IMR-90 (cell line): Measurements from ENCODE around the gene CDC14A. TPM values are rescaled to one million over a fixed set of nuclear protein-coding genes. Genes with fewer than 3 reads are reported as not detected.

Source experiments
- ATAC-seq: fragments of 200-7000 bp; cut with Tn5 transposase; 2 replicates; pipeline ENCODE4 v1.9.1; 2020; ENCODE audit warnings: low read depth, mild to moderate bottlenecking, moderate library complexity
- BruUV-seq: library from RNA; stranded (reverse); fragments of 400-500 nt; replicated peaks from 2 replicates; lab custom pipeline; 2021; lab: Mats Ljungman, UMichigan
- CTCF ChIA-PET: fragments of 300-600 bp; formaldehyde crosslinking; extraction: SDS; loops from one replicate; lab custom pipeline; 2021; ENCODE audit warnings: antibody characterized with exemption; lab: Yijun Ruan, JAX
- POLR2A ChIA-PET: fragments of 300-600 bp; sonication (Branson Sonifier 250); formaldehyde crosslinking; loops from one replicate; lab custom pipeline; 2022; ENCODE audit warnings: antibody characterized with exemption; ENCODE audit not compliant: unreplicated experiment; lab: Charles Lee
- DNase-seq: peaks from one replicate; pipeline ENCODE4 v3.0.0; 2013
- H2AFZ ChIP-seq: replicated peaks from 2 replicates; pipeline ENCODE3; 2013; ENCODE audit warnings: low read length, mild to moderate bottlenecking; ENCODE audit not compliant: poor library complexity
- H2AK5ac ChIP-seq: 2 replicates; pipeline ENCODE4 v1.6.1; 2013; ENCODE audit warnings: low read depth, low read length, inconsistent platforms
- H2AK9ac ChIP-seq: replicated peaks from 2 replicates; pipeline ENCODE3; 2013; ENCODE audit warnings: mild to moderate bottlenecking, low read depth, low read length, moderate library complexity; ENCODE audit not compliant: poor library complexity
- H2BK120ac ChIP-seq: 2 replicates; pipeline ENCODE4 v1.6.1; 2013; ENCODE audit warnings: low read depth, low read length, inconsistent platforms
- H2BK15ac ChIP-seq: 3 replicates; pipeline ENCODE4 v1.6.1; 2013; ENCODE audit warnings: low read depth, low read length, inconsistent platforms
- H2BK20ac ChIP-seq: 2 replicates; pipeline ENCODE4 v1.6.1; 2013; ENCODE audit warnings: low read depth, mild to moderate bottlenecking, inconsistent platforms, low read length, moderate library complexity
- H2BK5ac ChIP-seq: 2 replicates; pipeline ENCODE4 v1.6.1; 2013; ENCODE audit warnings: mild to moderate bottlenecking, low read depth, low read length, inconsistent platforms; ENCODE audit not compliant: poor library complexity, severe bottlenecking
- H3K14ac ChIP-seq: replicated peaks from 2 replicates; pipeline ENCODE4 v1.6.1; 2013; ENCODE audit warnings: low read depth, low read length, inconsistent platforms
- H3K18ac ChIP-seq: 2 replicates; pipeline ENCODE4 v1.6.1; 2013; ENCODE audit warnings: low read depth, low read length, control low read depth
- H3K23ac ChIP-seq: 2 replicates; pipeline ENCODE4 v1.6.1; 2013; ENCODE audit warnings: low read depth, low read length, inconsistent platforms
- H3K27ac ChIP-seq: 2 replicates; pipeline ENCODE4 v1.5.1; 2013; ENCODE audit warnings: mild to moderate bottlenecking, control low read depth, low read length; ENCODE audit not compliant: insufficient read depth
- H3K27me3 ChIP-seq: 2 replicates; pipeline ENCODE4 v1.6.1; 2013; ENCODE audit warnings: low read length; ENCODE audit not compliant: control insufficient read depth, insufficient read depth
- H3K36me3 ChIP-seq: 2 replicates; pipeline ENCODE4 v1.6.1; 2013; ENCODE audit warnings: low read length, mixed read lengths; ENCODE audit not compliant: control insufficient read depth, insufficient read depth
- H3K4ac ChIP-seq: 2 replicates; pipeline ENCODE4 v1.6.1; 2013; ENCODE audit warnings: low read depth, low read length, inconsistent platforms
- H3K4me1 ChIP-seq: 2 replicates; pipeline ENCODE4 v1.6.1; 2013; ENCODE audit warnings: low read length, mixed read lengths; ENCODE audit not compliant: control insufficient read depth, insufficient read depth
- H3K4me2 ChIP-seq: 2 replicates; pipeline ENCODE4 v1.6.1; 2013; ENCODE audit warnings: low read depth, mild to moderate bottlenecking, control low read depth, low read length, moderate library complexity
- H3K4me3 ChIP-seq: 2 replicates; pipeline ENCODE4 v1.5.1; 2013; ENCODE audit warnings: low read depth, mild to moderate bottlenecking, control low read depth, low read length, moderate library complexity; ENCODE audit not compliant: insufficient read depth
- H3K56ac ChIP-seq: 2 replicates; pipeline ENCODE4 v1.6.1; 2013; ENCODE audit warnings: low read length, inconsistent platforms; ENCODE audit not compliant: insufficient read depth; ENCODE audit errors: extremely low read depth
- H3K79me1 ChIP-seq, 2 experiments: 2 replicates each; pipeline ENCODE4 v1.6.1; 2013; ENCODE audit warnings: low read length in 2 of 2, inconsistent platforms in 1 of 2, low read depth in 1 of 2
- H3K9ac ChIP-seq: 2 replicates; pipeline ENCODE4 v1.6.1; 2013; ENCODE audit warnings: low read depth, low read length, control low read depth
- H3K9me1 ChIP-seq: 2 replicates; pipeline ENCODE4 v1.6.1; 2013; ENCODE audit warnings: low read length, inconsistent platforms; ENCODE audit not compliant: insufficient read depth
- H3K9me3 ChIP-seq: 2 replicates; pipeline ENCODE4 v1.6.1; 2013; ENCODE audit warnings: low read length; ENCODE audit not compliant: control insufficient read depth, insufficient read depth
- H4K20me1 ChIP-seq: 2 replicates; pipeline ENCODE4 v1.6.1; 2013; ENCODE audit warnings: low read length, inconsistent platforms; ENCODE audit not compliant: insufficient read depth
- H4K5ac ChIP-seq: 2 replicates; pipeline ENCODE4 v1.6.1; 2013; ENCODE audit warnings: mild to moderate bottlenecking, low read depth, low read length, control low read depth
- H4K8ac ChIP-seq, 2 experiments: 2 replicates each; pipeline ENCODE4 v1.6.1; 2013; ENCODE audit warnings: low read depth in 2 of 2, low read length in 2 of 2, control low read depth in 1 of 2, inconsistent platforms in 1 of 2
- H4K91ac ChIP-seq: 2 replicates; pipeline ENCODE4 v1.6.1; 2013; ENCODE audit warnings: low read depth, low read length, inconsistent platforms; ENCODE audit not compliant: insufficient read depth
- BHLHE40 ChIP-seq: fragments of 150-350 bp; IDR thresholded peaks from 2 replicates; pipeline ENCODE4 v1.6.1; 2016; ENCODE audit warnings: mild to moderate bottlenecking, low read depth, low read length
- CEBPB ChIP-seq: IDR thresholded peaks from 2 replicates; pipeline ENCODE4 v1.6.1; 2012; ENCODE audit warnings: low read depth, low read length, improper control_type of control experiment
- CHD1 ChIP-seq: IDR thresholded peaks from 2 replicates; pipeline ENCODE4 v1.6.1; 2012; ENCODE audit warnings: low read depth, low read length, improper control_type of control experiment
- CTCF ChIP-seq: conservative IDR thresholded peaks from 2 replicates; pipeline ENCODE4 v1.5.1; 2012; ENCODE audit warnings: mild to moderate bottlenecking, low read depth, low read length, improper control_type of control experiment
- ELK1 ChIP-seq: fragments of 150-350 bp; IDR thresholded peaks from 2 replicates; pipeline ENCODE4 v1.6.1; 2016; ENCODE audit warnings: low read depth, mild to moderate bottlenecking, low read length, moderate library complexity, borderline replicate concordance
- FOS ChIP-seq: fragments of 150-350 bp; IDR thresholded peaks from 2 replicates; pipeline ENCODE4 v1.6.1; 2016; ENCODE audit warnings: low read depth, low read length
- MAFK ChIP-seq: IDR thresholded peaks from 2 replicates; pipeline ENCODE4 v1.6.1; 2012; ENCODE audit warnings: low read depth, low read length, improper control_type of control experiment
- MAZ ChIP-seq: IDR thresholded peaks from 2 replicates; pipeline ENCODE4 v1.6.1; 2012; ENCODE audit warnings: low read depth, mild to moderate bottlenecking, low read length, improper control_type of control experiment, moderate library complexity, borderline replicate concordance
- MXI1 ChIP-seq: IDR thresholded peaks from 2 replicates; pipeline ENCODE4 v1.6.1; 2012; ENCODE audit warnings: low read depth, mild to moderate bottlenecking, low read length, moderate library complexity, borderline replicate concordance
- NFE2L2 ChIP-seq: fragments of 150-350 bp; IDR thresholded peaks from 2 replicates; pipeline ENCODE4 v1.6.1; 2016; ENCODE audit warnings: low read depth, mild to moderate bottlenecking, low read length
- POLR2A ChIP-seq: IDR thresholded peaks from 2 replicates; pipeline ENCODE4 v1.6.1; 2012; ENCODE audit warnings: mild to moderate bottlenecking, low read depth, low read length
- RAD21 ChIP-seq: IDR thresholded peaks from 2 replicates; pipeline ENCODE4 v1.6.1; 2012; ENCODE audit warnings: low read length, improper control_type of control experiment
- RCOR1 ChIP-seq: IDR thresholded peaks from 2 replicates; pipeline ENCODE4 v1.6.1; 2012; ENCODE audit warnings: mild to moderate bottlenecking, low read length, improper control_type of control experiment; ENCODE audit not compliant: insufficient replicate concordance
- RFX5 ChIP-seq: IDR thresholded peaks from 2 replicates; pipeline ENCODE4 v1.8.0; 2012; ENCODE audit warnings: low read depth, mild to moderate bottlenecking, low read length, moderate library complexity
- SMC3 ChIP-seq: fragments of 150-350 bp; IDR thresholded peaks from 2 replicates; pipeline ENCODE4 v1.6.1; 2016; ENCODE audit warnings: low read depth, mild to moderate bottlenecking, antibody characterized with exemption, low read length, moderate library complexity
- USF2 ChIP-seq: fragments of 150-350 bp; IDR thresholded peaks from 2 replicates; pipeline ENCODE4 v1.6.1; 2017; ENCODE audit warnings: mild to moderate bottlenecking, antibody characterized with exemption, low read length, low read depth
- WGBS, 2 experiments: methylation state at CpG; one replicate each; pipeline versions ENCODE4 v1.1.5 to v1.1.7; 2013; ENCODE audit warnings: missing lambda C conversion rate in 2 of 2; ENCODE audit not compliant: insufficient read length in 1 of 2; ENCODE audit errors: extremely low coverage in 2 of 2; 5-methylcytosine and 5-hydroxymethylcytosine counted together
- dilution Hi-C: fragments of 300-500 bp; cut with HindIII; formaldehyde crosslinking; loops from one replicate; pipeline ENCODE4 v1.14.3; 2018; ENCODE audit warnings: low sequenced_read_pairs; ENCODE audit not compliant: unreplicated experiment
- in situ Hi-C: fragments of 300-500 bp; cut with MboI; formaldehyde crosslinking; loops from 3 replicates; pipeline ENCODE4 v1.14.3; 2019; ENCODE audit warnings: low sequenced_read_pairs, inconsistent platforms, mixed read lengths
- intact Hi-C: fragments of 100-400 bp; cut with micrococcal nuclease; formaldehyde crosslinking; loops from 2 replicates; pipeline ENCODE4 v1.10.0; 2022
- polyA plus RNA-seq, 3 experiments: library from polyadenylated mRNA; depleted of rRNA; stranded (reverse); fragments of >200 nt; gene quantifications; 2 replicates each; pipeline ENCODE4 v1.2.3, GENCODE V29; 2012; ENCODE audit warnings: low replicate concordance in 1 of 3
- total RNA-seq: library from RNA; depleted of rRNA; stranded (reverse); fragments of >200 nt; gene quantifications from 2 replicates; pipeline ENCODE4 v1.2.3, GENCODE V29; 2012

The CDC14A gene
- total and polyA plus RNA-seq, 2 of the 4 experiments (the other 2 are of a cell fraction) = 1.7 to 3.0 TPM

DNA sequence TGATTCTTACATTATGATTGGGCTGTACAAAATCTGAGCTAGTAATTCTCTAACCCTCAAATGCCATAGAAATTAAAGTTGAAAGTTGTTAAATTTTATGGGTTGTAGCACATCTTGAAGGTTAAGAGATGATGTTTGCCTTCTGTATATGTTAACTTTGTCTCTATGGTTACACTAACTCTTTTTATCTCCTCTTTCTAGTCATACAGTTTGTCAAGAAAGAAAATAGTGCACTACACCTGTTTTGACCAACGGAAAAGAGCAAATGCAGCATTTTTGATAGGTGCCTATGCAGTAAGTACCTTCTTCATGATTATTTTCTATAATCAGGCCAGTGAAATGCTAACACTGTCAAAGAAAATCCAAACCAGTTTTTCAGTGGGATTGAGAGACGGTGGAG is 38.2 kb downstream of the CDC14A start:
- H3K4me1 ChIP-seq = peaks cover 5% of the 10 kb centered on the region
- CTCF ChIA-PET = no interaction called here

More for the DNA sequence above, 38.2 kb downstream of the CDC14A start:
- ATAC-seq = no peak
- Histone ChIP-seq H3K4me3 (no peak overlapping the region), H2BK120ac (no peak overlapping the region), H3K4me2 (no peak overlapping the region), H3K4ac (no peak overlapping the region), H3K27me3 (no peaks in the 10 kb centered on the region), H2BK20ac (no peak overlapping the region), H3K56ac (no peak overlapping the region), H3K36me3 (no peaks in the 10 kb centered on the region), H3K9ac (no peak overlapping the region), H2AFZ (no peak overlapping the region), H2BK5ac (no peak overlapping the region), H2BK15ac (no peak overlapping the region), H3K79me1 (peaks cover 0 to 6% of the 10 kb centered on the region in 2 experiments; a peak in 1 of 4 replicates), H3K27ac (no peak overlapping the region), H2AK5ac (no peak overlapping the region), H3K14ac (no peak overlapping the region), H3K9me3 (no peaks in the 10 kb centered on the region), H3K9me1 (peaks cover 11% of the 10 kb centered on the region), H4K91ac (no peak overlapping the region), H3K18ac (no peak overlapping the region), H4K5ac (no peak overlapping the region), H3K23ac (no peak overlapping the region), H2AK9ac (no peak overlapping the region), H4K8ac (no peak overlapping the region), H4K20me1 (no peaks in the 10 kb centered on the region; the same call in 1 of the 2 replicates)
- WGBS, 2 experiments = 60% methylated on average over 1 of the region's 2 CpGs; no CpG with 5 or more reads in 1 of the 2 experiments
- BruUV-seq = no TSS peak
- no peak for TF ChIP-seq MXI1
- no peak for TF ChIP-seq FOS
- TF ChIP-seq MAZ = no peak
- no peak for TF ChIP-seq RCOR1
- no peak for TF ChIP-seq CTCF
- no peak for TF ChIP-seq USF2
- TF ChIP-seq ELK1 = no peak
- TF ChIP-seq MAFK = no peak
- TF ChIP-seq POLR2A = no peak
- no peak for TF ChIP-seq CHD1
- no peak for TF ChIP-seq RFX5
- no peak for TF ChIP-seq RAD21
- no peak for TF ChIP-seq CEBPB
- TF ChIP-seq NFE2L2 = no peak
- no peak for TF ChIP-seq SMC3
- no peak for TF ChIP-seq BHLHE40
- POLR2A ChIA-PET = no interaction called here
- intact Hi-C loops (no loop called here), in situ Hi-C loops (no loop called here), dilution Hi-C loops (no loop called here)
- DNase-seq = no peak
